Measurements from ENCODE around the gene SORBS2. TPM values are rescaled to one million over a fixed set of nuclear protein-coding genes. Genes with fewer than 3 reads are reported as not detected.

Gene SORBS2
- total RNA-seq, 1 experiment from 2014 or later: 8.4 TPM

- H3K9me3 ChIP-seq (ENCODE audit: control insufficient read depth, insufficient read depth, low read depth, low read length): no peaks in the 10 kb centered on the region
- ATAC-seq: no peak
- ChIA-PET CTCF (interaction anchor here (0.6 to 0.7 kb wide), 2 partner anchors 72 to 1641 kb away, joined by 3 to 6 read pairs; no protein-coding TSS in a partner anchor), POLR2A (no interaction called here)
- H3K4me1 ChIP-seq (ENCODE audit: control insufficient read depth, insufficient read depth, low read length): no peaks in the 10 kb centered on the region
- no peaks in the 10 kb centered on the region for H3K27me3 ChIP-seq (ENCODE audit: control insufficient read depth, insufficient read depth, low read length)
- no peaks in the 10 kb centered on the region for H3K36me3 ChIP-seq (ENCODE audit: control insufficient read depth, insufficient read depth, low read length)
- no TSS peak for BruUV-seq (replicated peaks)
- intact Hi-C loops (cut with micrococcal nuclease; ENCODE audit: unreplicated experiment) (no loop called here), in situ Hi-C loops (cut with HindIII; ENCODE audit: low pct_unique_long_range_greater_than_20kb, low sequenced_read_pairs) (no loop called here)
- TF ChIP-seq POLR2AphosphoS5 (IDR thresholded peaks at IDR 0.05; ENCODE audit: low read depth, low read length) (no peak), TCF7L2 (IDR thresholded peaks at IDR 0.05; ENCODE audit: low read depth, low read length) (no peak)
- TF ChIP-seq, protein P1, sequence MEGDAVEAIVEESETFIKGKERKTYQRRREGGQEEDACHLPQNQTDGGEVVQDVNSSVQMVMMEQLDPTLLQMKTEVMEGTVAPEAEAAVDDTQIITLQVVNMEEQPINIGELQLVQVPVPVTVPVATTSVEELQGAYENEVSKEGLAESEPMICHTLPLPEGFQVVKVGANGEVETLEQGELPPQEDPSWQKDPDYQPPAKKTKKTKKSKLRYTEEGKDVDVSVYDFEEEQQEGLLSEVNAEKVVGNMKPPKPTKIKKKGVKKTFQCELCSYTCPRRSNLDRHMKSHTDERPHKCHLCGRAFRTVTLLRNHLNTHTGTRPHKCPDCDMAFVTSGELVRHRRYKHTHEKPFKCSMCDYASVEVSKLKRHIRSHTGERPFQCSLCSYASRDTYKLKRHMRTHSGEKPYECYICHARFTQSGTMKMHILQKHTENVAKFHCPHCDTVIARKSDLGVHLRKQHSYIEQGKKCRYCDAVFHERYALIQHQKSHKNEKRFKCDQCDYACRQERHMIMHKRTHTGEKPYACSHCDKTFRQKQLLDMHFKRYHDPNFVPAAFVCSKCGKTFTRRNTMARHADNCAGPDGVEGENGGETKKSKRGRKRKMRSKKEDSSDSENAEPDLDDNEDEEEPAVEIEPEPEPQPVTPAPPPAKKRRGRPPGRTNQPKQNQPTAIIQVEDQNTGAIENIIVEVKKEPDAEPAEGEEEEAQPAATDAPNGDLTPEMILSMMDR (IDR thresholded peaks at IDR 0.05): no peak
- H3K27ac ChIP-seq (ENCODE audit: low read length): no peak overlapping the region
- DNase-seq (ENCODE audit: low read depth, low spot score): no peak
- no peak overlapping the region for H3K4me3 ChIP-seq (ENCODE audit: low read depth in 2 of 2, low read length in 2 of 2)
These were observed 249.5 kb downstream of the SORBS2 start for GRCh38 chr4:185562531-185562930.

DNA sequence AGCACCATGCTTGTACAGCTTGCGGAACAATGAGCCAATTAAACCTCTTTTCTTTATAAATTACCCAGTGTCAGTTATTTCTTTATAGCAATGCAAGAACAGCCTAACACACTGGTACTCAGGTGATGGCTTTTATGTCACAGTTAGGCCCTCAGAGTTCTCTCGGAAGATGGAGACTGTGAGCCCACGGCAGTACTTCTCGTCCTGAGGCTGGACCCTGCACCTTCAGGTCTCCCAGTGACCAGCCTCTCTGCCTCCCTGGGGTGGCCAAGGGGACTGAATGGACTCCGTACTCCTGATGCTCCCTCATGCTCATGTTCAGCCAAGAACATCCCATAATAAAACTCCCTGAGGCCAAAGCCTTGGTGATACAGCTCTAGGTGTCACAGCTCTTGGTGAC, 251.7 kb downstream of the SORBS2 start:
- no peak overlapping the region for H3K27ac ChIP-seq (ENCODE audit: low read length)
- intact Hi-C loops (cut with micrococcal nuclease; ENCODE audit: unreplicated experiment) (no loop called here), in situ Hi-C loops (cut with HindIII; ENCODE audit: low pct_unique_long_range_greater_than_20kb, low sequenced_read_pairs) (no loop called here)
- no peaks in the 10 kb centered on the region for H3K9me3 ChIP-seq (ENCODE audit: control insufficient read depth, insufficient read depth, low read depth, low read length)
- H3K27me3 ChIP-seq (ENCODE audit: control insufficient read depth, insufficient read depth, low read length): no peaks in the 10 kb centered on the region
- no peak for ATAC-seq
- DNase-seq (ENCODE audit: low read depth, low spot score): no peak
- ChIA-PET POLR2A (no interaction called here), CTCF (no interaction called here)
- BruUV-seq (replicated peaks): no TSS peak
- H3K4me1 ChIP-seq (ENCODE audit: control insufficient read depth, insufficient read depth, low read length): no peaks in the 10 kb centered on the region
- H3K4me3 ChIP-seq (ENCODE audit: low read depth in 2 of 2, low read length in 2 of 2): no peak overlapping the region
- no peaks in the 10 kb centered on the region for H3K36me3 ChIP-seq (ENCODE audit: control insufficient read depth, insufficient read depth, low read length)
- TF ChIP-seq, protein P1 (IDR thresholded peaks at IDR 0.05): no peak
- no peak for TF ChIP-seq POLR2AphosphoS5 (IDR thresholded peaks at IDR 0.05; ENCODE audit: low read depth, low read length)
- no peak for TF ChIP-seq TCF7L2 (IDR thresholded peaks at IDR 0.05; ENCODE audit: low read depth, low read length)
- TF ChIP-seq, protein P2, sequence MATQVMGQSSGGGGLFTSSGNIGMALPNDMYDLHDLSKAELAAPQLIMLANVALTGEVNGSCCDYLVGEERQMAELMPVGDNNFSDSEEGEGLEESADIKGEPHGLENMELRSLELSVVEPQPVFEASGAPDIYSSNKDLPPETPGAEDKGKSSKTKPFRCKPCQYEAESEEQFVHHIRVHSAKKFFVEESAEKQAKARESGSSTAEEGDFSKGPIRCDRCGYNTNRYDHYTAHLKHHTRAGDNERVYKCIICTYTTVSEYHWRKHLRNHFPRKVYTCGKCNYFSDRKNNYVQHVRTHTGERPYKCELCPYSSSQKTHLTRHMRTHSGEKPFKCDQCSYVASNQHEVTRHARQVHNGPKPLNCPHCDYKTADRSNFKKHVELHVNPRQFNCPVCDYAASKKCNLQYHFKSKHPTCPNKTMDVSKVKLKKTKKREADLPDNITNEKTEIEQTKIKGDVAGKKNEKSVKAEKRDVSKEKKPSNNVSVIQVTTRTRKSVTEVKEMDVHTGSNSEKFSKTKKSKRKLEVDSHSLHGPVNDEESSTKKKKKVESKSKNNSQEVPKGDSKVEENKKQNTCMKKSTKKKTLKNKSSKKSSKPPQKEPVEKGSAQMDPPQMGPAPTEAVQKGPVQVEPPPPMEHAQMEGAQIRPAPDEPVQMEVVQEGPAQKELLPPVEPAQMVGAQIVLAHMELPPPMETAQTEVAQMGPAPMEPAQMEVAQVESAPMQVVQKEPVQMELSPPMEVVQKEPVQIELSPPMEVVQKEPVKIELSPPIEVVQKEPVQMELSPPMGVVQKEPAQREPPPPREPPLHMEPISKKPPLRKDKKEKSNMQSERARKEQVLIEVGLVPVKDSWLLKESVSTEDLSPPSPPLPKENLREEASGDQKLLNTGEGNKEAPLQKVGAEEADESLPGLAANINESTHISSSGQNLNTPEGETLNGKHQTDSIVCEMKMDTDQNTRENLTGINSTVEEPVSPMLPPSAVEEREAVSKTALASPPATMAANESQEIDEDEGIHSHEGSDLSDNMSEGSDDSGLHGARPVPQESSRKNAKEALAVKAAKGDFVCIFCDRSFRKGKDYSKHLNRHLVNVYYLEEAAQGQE (IDR thresholded peaks at IDR 0.05; ENCODE audit: insufficient read depth in 1 of 2, low read depth in 2 of 2, low read length in 1 of 2): no peak
- TF ChIP-seq SIN3A (IDR thresholded peaks at IDR 0.05; ENCODE audit: borderline replicate concordance, insufficient read depth, low read depth, low read length): no peak
